Stimulated activated CD8-positive, alpha-beta memory T cell treated with anti-CD3 and anti-CD28 coated beads, Interleukin-7, amount 100 ng/mL, for 1 hour (primary cell): ENCODE measurements around the gene THEM5.

Experiments
- DNase-seq, 2 donors: peaks; one replicate each; pipeline ENCODE4 v3.0.0-alpha.2; 2020; ENCODE audit warnings: low read depth in 2 of 2

THEM5 gene

DNA sequence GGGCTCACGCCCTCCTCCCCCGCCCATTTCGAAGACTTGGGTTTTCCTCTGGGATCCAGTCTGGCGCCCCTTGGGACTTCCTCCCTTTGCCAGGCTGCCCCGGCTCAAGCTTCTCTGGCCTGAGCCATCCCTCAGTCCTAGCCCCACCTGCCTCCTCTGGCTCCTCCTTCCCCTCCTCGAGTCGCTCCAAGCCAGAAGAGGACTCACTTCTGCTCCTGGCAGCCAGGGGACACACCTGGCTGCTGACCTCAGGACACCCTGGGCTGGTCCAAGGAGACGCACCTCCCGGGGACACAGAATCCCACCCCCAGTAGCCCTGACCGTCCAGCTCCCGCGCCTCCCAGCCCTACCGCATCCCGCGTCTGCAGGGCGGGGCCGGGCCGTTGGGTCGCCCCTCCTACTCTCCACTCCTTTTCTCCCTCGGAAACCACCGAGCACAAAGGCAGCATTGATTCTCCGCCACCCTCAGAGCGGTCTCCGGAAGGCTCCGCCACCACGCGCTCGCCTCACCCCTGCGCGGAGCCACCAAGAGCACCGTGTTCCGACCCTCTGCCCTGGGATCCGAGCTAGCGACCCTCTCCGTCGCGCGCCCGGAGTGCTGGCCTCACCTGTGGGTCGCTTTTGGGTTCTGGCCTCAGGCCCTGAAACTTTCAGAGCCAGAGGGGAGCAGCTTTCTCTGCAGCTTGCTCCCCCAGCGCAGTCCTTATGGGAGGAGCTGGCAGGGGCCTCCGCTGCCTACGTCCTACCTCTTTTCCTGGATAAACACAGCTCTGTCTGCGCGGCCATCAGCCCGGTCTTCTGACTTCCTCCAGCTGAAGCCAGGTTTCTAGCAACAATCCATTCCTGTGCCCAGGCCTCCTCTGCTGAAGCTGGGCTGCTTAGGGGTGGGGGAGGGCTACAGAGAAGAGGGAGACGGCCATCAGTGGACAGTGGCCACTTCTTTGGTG is 13.8 kb downstream of the THEM5 start, which contains the start of gene C2CD4D:
Gene C2CD4D, minus strand, starts transcription at position 364 of the 947 bp plus-strand sequence. CDS start 831 bp downstream, outside the sequence.
- DNase-seq, result peak; percentile 18 to 34

GRCh38 chr1:151839082-151839412 is 14.5 kb downstream of the THEM5 start:
- no peak for DNase-seq

DNA sequence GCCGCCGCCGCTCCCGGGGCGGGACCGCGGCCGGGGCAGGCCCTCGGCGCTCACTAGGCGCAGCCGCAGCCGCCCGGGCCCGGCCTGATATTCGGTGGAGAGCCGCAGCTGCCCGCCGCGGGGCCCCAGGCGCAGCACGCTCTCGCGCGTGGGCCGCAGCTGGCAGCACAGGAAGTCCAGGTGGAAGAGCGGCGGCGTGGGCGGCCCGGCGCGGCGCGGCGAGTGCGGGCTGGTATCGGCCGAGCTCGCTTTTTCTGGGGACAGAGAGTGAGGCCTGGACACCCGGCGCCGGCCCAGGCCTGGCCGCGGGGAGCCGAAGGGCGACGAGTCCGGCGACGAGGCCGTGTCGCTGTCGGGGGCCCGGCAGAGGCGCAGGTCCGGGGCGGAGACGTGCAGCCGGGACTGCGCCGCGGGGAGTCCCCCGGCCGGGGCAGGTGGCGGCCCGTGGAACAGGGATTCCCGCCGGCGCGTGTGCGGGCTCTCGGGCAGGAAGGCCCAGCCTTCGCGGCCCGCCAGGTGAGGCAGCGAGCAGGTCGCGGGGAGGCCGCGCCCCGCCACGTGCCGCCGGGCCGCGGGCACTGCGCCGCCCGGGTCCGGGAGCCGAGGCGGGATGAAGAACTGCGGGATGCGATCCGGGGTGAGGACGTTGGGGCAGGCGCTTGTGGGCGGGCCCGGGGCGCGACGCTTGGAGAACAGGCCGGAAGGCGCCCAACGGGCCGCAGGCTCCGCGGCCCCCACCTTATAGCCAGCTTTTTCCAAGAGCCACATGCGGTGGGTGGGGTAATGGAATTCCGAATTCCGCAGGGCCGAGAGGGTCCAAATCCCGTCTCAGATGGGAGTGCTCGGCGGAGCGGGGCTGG is 15.1 kb downstream of the THEM5 start:
- DNase-seq, result no peak

DNA sequence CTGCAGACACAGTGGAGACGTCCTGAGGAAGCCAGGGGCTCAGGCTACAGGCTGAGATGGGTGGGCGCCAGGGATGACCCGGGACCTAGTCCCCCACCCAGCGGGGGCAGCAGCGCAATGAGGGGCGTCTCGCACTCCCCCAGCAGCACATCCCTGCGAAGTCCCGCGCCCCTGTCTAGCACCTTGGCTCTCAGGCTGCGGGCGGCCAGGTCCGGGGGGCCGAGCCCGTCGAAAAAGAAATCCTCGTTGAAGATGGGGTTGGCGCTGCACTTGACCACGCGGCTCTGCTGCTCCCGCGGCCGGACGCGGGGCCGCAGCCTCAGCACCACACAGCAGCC is 15.7 kb downstream of the THEM5 start:
- DNase-seq, result no peak

- DNase-seq, result no peak
Measured at GRCh38 chr1:151837197-151837596, 16.3 kb downstream of the THEM5 start.

GRCh38 chr1:151835596-151835995 is 17.9 kb downstream of the THEM5 start:
- DNase-seq, result no peak

DNA sequence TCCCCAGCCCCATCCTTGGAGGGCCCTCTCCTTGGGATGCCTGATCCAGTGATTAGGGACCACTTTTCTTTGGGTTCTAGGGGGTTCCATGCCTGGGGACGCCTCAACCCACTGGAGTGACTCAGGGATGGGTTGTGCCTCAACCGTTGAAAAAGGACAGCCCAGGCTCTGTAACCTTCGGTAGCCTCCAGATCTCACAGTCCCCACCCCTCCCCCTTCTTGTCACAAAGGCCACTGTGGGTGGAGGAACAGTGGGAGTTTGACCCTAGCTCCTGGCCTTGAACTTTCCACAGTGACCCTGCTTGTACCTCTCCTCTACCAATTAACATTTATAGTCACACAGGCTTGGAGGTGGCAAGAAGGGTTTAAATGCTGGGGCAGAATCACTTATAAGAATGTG is 19.3 kb downstream of the THEM5 start:
- no peak for DNase-seq

- no peak for DNase-seq
Measured at GRCh38 chr1:151833172-151833900, 20.2 kb downstream of the THEM5 start.

DNA sequence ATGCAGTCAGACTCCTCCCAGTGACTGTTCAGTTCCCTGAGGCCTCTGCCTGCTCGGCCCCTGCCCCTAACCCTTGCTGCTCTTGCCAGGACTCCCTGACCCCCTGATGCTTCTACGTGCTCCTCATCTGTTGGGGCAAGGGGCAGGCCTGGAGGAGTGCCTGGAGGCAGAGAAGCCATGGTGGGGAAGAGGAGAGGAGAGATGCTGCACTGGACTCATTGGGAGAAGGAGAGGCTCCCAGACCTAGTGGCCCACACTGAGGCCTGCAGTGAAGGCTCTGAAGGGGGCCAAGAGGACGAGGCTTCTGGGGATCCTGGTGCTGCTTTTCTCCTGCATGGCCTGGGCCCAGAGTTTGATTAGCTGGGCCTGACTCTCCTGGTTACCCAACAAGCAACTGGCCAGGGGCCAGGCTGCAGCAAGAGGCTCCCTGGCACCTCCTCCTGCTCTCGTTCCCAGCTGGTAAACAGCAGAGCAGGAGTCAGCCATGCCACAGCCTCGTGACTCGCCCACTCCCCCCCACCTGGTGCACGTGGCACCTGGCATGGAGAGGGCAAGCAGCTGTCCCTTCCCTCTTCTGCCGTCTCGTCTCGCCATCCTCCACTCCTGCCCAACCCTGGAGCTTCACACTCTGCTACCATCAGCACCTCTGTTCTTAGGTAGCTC is 21.1 kb downstream of the THEM5 start:
- no peak for DNase-seq

DNA sequence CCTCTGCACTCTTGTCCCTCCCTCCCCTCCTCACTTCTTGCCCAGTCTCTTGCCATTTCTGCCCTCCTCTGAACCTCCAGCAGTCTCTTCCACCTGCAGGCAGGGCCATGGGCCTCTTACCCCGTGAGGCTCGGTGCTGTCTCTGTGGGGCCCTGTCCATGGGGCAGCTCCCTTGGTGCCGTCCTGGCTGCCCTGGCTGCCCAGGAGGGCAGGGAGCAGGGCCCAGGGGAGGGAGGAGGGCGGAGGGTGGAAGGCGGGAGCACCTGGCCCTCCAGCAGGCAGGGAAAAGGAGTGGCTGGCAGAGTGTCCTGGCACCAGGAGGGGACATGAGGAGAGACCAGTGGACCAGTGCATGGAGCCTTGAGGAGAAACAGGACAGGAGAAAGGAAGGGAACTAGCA is 21.9 kb downstream of the THEM5 start, which contains the start of gene RORC:
Gene RORC, minus strand, starts transcription at position 198 of the 400 bp plus-strand sequence. Its CDS starts 38 bp downstream, at position 160.
- DNase-seq, result no peak

GRCh38 chr1:151831256-151831591 is 22.3 kb downstream of the THEM5 start:
- no peak for DNase-seq

GRCh38 chr1:151830055-151830454 is 23.5 kb downstream of the THEM5 start:
- DNase-seq, result no peak

DNA sequence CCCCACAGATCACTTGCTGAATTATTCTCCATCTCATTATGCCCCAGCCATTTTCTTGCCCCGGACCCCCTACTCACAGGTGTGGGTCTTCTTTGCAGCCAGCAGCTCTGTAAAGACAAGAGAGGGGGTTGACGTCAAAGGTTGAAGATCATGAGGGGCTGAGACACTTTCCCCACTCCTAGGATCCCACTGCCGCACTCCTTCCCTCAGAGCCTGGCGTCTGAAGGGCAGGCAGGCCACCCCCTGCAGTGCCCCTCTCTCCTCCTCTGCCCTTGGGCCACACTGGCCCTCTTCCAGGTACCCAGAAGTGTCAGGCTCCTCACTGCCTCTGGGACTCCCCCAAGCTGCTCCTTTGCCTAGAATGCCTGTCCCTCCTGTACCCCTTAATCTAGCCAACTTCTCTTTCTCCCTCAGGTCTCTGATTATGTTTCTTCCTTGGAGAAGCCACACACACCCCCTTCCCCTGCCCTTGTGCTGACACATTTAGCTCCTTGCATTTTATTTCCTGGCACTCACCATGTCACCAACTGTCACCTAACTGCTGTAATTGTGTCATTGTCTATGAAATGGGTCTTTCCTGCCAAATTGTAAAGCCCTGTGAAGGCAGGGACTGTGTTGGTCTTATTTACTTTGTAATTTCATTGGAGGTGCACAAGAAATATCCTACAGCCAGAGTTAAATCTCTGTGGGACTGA is 24.0 kb downstream of the THEM5 start:
- DNase-seq, result no peak

DNA sequence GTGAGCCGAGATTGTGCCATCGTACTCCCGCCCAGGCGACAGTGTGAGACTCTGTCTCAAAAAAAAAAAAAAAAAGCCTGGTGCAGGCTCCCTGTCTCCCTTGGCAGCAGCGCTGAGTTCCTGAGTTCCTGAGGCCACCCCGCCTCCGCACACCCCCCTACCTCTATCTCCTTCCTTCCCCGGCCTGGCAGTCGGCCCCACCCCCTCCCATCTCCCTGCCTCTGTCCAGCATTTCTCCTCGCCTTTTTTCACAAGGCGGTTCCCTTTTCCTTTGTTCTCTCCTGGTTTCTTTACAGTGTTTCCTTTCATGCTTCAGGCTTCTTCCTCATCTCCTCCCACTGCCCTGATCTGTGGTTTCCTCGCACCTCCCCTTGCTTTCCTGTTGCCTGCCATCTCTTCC is 24.6 kb downstream of the THEM5 start:
- DNase-seq, result no peak

DNA sequence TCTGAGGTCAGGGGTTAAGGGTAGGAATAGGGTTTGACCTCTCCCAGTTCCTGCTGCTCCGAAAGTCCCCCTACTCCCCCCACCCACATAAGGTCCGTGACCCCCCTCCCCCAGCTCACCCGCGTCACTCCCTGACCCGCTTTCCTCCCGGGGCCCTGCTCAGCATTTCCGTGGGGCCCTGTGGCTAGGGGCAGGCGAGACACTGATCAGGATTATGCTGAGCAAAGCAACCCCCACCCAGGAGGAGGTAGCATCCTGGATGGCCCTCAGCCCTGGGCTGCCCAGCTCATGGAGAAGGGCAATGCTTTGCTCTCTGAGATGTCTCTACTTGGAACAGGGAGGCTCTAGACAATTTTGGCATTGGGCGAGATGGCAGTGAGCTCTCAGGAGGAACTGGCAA is 25.7 kb downstream of the THEM5 start:
- DNase-seq, result no peak

- DNase-seq, result no peak
Measured at GRCh38 chr1:151825751-151826660, 27.5 kb downstream of the THEM5 start.

- DNase-seq, result no peak
Measured at GRCh38 chr1:151825204-151825603, 28.3 kb downstream of the THEM5 start.

- DNase-seq, result no peak
Measured at GRCh38 chr1:151823175-151823574, 30.3 kb downstream of the THEM5 start.

GRCh38 chr1:151822404-151822803 is 31.1 kb downstream of the THEM5 start:
- no peak for DNase-seq

DNA sequence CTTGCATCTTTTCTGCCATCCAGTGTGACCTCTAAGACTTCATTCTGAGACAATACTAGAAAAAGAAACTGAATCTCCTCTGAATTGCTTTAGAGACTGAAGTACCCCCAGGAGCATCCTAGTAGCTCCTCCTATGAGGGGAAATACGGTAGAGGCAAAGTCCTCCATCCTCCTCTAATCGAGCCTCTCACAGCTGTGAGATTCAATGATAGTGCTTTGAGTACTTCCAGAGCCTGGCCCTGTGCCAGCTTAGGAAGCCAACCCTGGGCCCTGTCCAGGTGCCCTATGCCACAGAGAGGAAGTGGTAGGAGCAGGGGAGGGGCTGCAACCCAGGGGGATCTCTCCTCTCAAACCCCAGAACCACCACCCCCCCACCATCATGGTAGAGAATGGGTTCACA is 32.6 kb downstream of the THEM5 start:
- DNase-seq, result no peak
